GM18951 (cell line): Measurements from ENCODE around the gene SART1.
"Not testable (repeated sequence)": the region's sequence is repeated elsewhere in the genome, so short reads cannot be mapped to it uniquely, and the experiment has no call there.

Source experiments
- POLR2A ChIP-seq: IDR thresholded peaks from 4 replicates; pipeline ENCODE4 v1.6.1; 2011; ENCODE audit warnings: mild to moderate bottlenecking; ENCODE audit not compliant: insufficient read length, insufficient read depth; ENCODE audit errors: extremely low read depth
- in situ Hi-C: fragments of 300-500 bp; cut with MboI; formaldehyde crosslinking; loops from one replicate; pipeline ENCODE4 v1.12.0; 2022; ENCODE audit warnings: low sequenced_read_pairs, mixed read lengths, inconsistent platforms; ENCODE audit not compliant: unreplicated experiment

Gene SART1

GRCh38 chr11:66003291-66003690 lies 41.8 kb downstream of the SART1 start:
- no peak for TF ChIP-seq POLR2A
- in situ Hi-C loops = no loop called here

GRCh38 chr11:66004186-66004585 lies 42.7 kb downstream of the SART1 start:
- no peak for TF ChIP-seq POLR2A
- in situ Hi-C loops = no loop called here

- no peak for TF ChIP-seq POLR2A
- in situ Hi-C loops = no loop called here
Observed at GRCh38 chr11:66006134-66006890, 44.8 kb downstream of the SART1 start.

- in situ Hi-C loops = no loop called here
- no peak for TF ChIP-seq POLR2A
Observed at GRCh38 chr11:66006891-66007176, 45.3 kb downstream of the SART1 start.

- in situ Hi-C loops = no loop called here
- no peak for TF ChIP-seq POLR2A
Observed at GRCh38 chr11:66007201-66007634, 45.7 kb downstream of the SART1 start.

GRCh38 chr11:66008095-66008467 lies 46.5 kb downstream of the SART1 start:
- in situ Hi-C loops = no loop called here
- TF ChIP-seq POLR2A = no peak

GRCh38 chr11:66008468-66009101 lies 47.1 kb downstream of the SART1 start:
- in situ Hi-C loops = no loop called here
- no peak for TF ChIP-seq POLR2A

GRCh38 chr11:66010036-66010435 lies 48.5 kb downstream of the SART1 start:
- in situ Hi-C loops = not testable (repeated sequence)

- no peak for TF ChIP-seq POLR2A
- in situ Hi-C loops = no loop called here
Observed at GRCh38 chr11:66011239-66011784, 49.8 kb downstream of the SART1 start.

GRCh38 chr11:66011785-66012303 lies 50.3 kb downstream of the SART1 start, which contains the start of gene CST6:
Gene CST6 (plus strand): TSS chr11:66012008. CDS start chr11:66012045, 37 bp downstream.
- TF ChIP-seq POLR2A = no peak
- in situ Hi-C loops = no loop called here

- in situ Hi-C loops = no loop called here
- no peak for TF ChIP-seq POLR2A
Observed at GRCh38 chr11:66012371-66012945, 50.9 kb downstream of the SART1 start.

- no peak for TF ChIP-seq POLR2A
- in situ Hi-C loops = no loop called here
Observed at GRCh38 chr11:66012946-66013761, 51.6 kb downstream of the SART1 start.

GRCh38 chr11:66013762-66014100 lies 52.2 kb downstream of the SART1 start:
- no peak for TF ChIP-seq POLR2A
- in situ Hi-C loops = no loop called here
